ENCODE measurements around the gene OIT3.

OIT3 gene

DNA sequence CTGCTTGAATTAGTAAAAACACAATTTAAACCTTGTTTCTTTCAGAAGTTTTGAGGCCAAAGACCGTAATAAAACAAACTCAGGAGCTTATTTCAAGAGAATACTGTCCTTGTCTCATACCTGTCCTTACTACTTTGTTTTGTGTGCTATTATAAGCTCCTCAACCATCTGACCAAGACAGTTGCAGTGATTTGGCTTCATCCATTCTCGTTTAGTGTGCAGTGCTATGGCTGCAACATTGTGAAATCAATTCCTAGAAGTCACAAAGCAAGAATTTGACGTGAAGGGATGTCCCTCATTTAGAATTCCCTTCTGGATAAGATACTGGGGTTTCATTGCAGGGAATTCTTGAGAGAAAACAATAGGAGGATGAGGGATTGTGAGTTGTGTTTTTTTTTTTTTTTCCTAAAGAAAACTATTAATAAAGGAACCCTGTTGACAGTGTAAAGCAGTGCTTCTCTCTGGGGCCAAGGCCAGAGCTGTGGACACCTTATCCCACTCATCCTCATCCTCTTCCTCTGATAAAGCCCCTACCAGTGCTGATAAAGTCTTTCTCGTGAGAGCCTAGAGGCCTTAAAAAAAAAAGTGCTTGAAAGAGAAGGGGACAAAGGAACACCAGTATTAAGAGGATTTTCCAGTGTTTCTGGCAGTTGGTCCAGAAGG is at the start of gene OIT3:
Gene OIT3, plus strand, starts transcription at position 604 of the 663 bp plus-strand sequence. CDS start 60 bp downstream, outside the sequence.
- peaks cover 4 to 18% (median 10%) of the 10 kb centered on the region in 10 experiments for H3K4me1 ChIP-seq
- no peaks in the 10 kb centered on the region for H4K20me1 ChIP-seq
- peaks cover 0 to 20% (median 17%) of the 10 kb centered on the region in 11 experiments; a peak in 13 of 22 replicates for H3K9me3 ChIP-seq (replicated peaks in 1 of 11)
- no peak within 1 kb of the TSS for H3K4me2 ChIP-seq
- no peak within 1 kb of the TSS for H3K9ac ChIP-seq
- H3K27ac ChIP-seq, result no peak within 1 kb of the TSS
- H3K4me3 ChIP-seq, result no peak within 1 kb of the TSS
- no peak for TF ChIP-seq Cebpa-rat (IDR thresholded peaks at IDR 0.05)
- H3K36me3 ChIP-seq, result peaks cover 0 to 19% (median 9%) of the 10 kb centered on the region in 11 experiments; a peak in 13 of 22 replicates
- no peaks in the 10 kb centered on the region for H3K27me3 ChIP-seq

DNA sequence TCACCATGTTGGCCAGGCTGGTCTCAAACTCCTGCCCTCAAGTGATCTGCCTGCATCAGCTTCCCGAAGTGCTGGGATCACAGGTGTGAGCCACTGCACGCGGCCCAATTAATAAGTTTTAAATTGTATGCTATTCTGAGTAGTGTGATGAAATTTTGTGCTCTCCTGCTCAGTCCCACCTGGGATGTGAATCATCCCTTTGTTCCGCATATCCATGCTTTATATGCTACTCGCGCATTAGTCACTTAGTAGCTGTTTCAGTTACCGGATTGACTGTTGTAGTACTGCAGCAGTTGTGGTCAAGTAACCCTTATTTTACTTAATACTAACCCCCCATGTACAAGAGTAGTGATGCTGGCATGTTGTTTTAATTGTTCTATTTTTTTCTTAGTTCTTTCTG is 47.3 kb upstream of the OIT3 start:
- Histone ChIP-seq H3K4me1 (no peaks in the 10 kb centered on the region), H3K27me3 (no peaks in the 10 kb centered on the region), H3K36me3 (peaks cover 3 to 26% (median 15%) of the 10 kb centered on the region in 11 experiments; a peak in 18 of 22 replicates), H3K9ac (no peak overlapping the region), H3K9me3 (replicated peaks in 1 of 11) (peaks cover 15 to 30% (median 19%) of the 10 kb centered on the region in 11 experiments), H3K4me3 (no peak overlapping the region), H4K20me1 (no peaks in the 10 kb centered on the region), H3K4me2 (no peak overlapping the region), H3K27ac (no peak overlapping the region)
- TF ChIP-seq Cebpa-rat (IDR thresholded peaks at IDR 0.05), result no peak

DNA sequence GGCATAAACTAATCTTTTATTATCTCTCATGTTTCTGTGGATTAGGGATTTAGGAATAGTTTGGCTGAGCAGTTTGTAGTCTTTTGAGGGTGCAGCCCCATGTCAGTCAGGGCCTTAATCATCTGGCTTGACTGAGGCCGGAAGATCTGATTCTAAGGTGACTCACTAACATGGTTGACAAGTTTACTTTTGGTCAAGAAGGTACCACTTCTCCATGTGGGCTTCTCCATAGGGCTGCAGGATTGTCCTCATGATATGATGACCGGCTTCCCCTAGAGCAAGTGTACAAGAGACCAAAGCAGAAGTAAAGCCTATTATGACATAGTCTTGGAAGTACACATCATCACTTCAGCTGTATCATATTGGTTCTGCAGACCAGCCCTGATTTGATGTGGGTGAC is 45.9 kb upstream of the OIT3 start:
- Histone ChIP-seq H3K36me3 (peaks cover 16 to 38% (median 20%) of the 10 kb centered on the region in 11 experiments; a peak in 18 of 22 replicates), H3K9ac (no peak overlapping the region), H4K20me1 (no peaks in the 10 kb centered on the region), H3K27ac (no peak overlapping the region), H3K9me3 (replicated peaks in 1 of 11) (peaks cover 27 to 43% (median 32%) of the 10 kb centered on the region in 11 experiments), H3K4me1 (no peaks in the 10 kb centered on the region), H3K4me2 (no peak overlapping the region), H3K27me3 (no peaks in the 10 kb centered on the region), H3K4me3 (no peak overlapping the region)
- TF ChIP-seq Cebpa-rat (IDR thresholded peaks at IDR 0.05), result no peak

DNA sequence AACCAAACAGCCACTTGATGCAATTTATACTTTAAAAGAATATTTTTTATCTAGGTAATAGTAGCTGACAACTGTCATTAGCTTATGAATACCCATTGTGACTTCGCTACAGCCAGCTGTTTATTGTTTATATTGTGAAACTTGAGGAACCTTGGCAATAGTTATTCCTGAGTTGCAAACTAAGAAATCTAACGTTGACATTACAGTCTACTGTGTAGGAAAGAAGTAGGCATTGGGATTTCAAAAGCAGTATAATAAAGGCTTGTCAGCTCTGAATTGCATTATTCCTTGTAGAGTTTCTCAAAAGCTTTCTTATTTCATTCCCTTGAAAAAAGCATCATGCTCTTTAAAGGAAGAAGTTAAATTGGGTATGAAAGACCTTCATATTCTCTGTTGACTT is 42.7 kb upstream of the OIT3 start:
- Histone ChIP-seq H3K27me3 (no peaks in the 10 kb centered on the region), H3K4me1 (no peaks in the 10 kb centered on the region), H3K4me2 (no peak overlapping the region), H4K20me1 (no peaks in the 10 kb centered on the region), H3K36me3 (peaks cover 16 to 38% (median 23%) of the 10 kb centered on the region in 11 experiments; a peak in 17 of 22 replicates), H3K9ac (no peak overlapping the region), H3K27ac (no peak overlapping the region), H3K4me3 (no peak overlapping the region), H3K9me3 (replicated peaks in 1 of 11) (peaks cover 29 to 45% (median 35%) of the 10 kb centered on the region in 11 experiments)
- no peak for TF ChIP-seq Cebpa-rat (IDR thresholded peaks at IDR 0.05)

DNA sequence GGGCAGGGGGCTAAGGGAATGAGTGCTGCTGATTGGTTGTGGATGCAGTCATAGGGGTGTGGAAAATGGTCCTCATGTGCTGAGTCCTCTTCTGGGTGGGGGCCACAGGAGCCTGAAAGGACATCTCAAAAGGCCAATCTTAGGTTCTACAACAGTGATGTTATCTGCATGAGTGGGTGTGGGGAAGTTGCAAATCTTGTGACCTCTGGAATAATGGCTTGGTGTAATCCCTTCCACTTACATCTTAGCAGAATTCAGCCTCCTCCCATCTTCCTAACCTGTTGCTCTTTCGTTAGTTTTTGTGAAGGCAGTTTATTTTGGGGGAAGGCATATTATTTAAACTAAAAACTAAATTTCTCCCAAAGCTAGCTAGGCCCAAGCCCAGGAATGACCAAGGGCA is 42.0 kb upstream of the OIT3 start:
- Histone ChIP-seq H3K4me2 (no peak overlapping the region), H4K20me1 (no peaks in the 10 kb centered on the region), H3K27me3 (no peaks in the 10 kb centered on the region), H3K9me3 (replicated peaks in 1 of 11) (peaks cover 29 to 45% (median 35%) of the 10 kb centered on the region in 11 experiments), H3K9ac (no peak overlapping the region), H3K4me3 (peak overlapping the region in 1 of 10 experiments; percentile 21; a peak in 1 of 20 replicates), H3K27ac (no peak overlapping the region), H3K4me1 (no peaks in the 10 kb centered on the region), H3K36me3 (peaks cover 16 to 38% (median 23%) of the 10 kb centered on the region in 11 experiments; a peak in 17 of 22 replicates)
- no peak for TF ChIP-seq Cebpa-rat (IDR thresholded peaks at IDR 0.05)

DNA sequence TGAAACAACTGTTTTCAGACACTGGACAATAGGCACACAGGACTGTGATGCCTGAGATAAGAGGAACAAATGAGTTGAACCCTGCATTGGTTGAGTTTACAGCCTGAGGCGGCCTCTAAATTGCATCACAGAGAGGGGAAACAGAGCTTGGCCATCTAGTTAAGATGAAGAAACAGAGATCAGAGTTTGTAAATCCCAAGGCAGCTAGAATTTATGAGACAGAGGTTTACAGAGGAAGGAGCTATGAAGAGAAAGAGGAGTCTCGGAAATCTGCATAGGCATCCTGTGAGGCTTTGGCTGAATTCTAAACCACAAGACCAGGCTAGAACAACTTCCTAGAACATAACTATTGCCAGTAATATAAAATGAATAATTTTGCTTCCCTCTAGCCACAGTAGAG is 41.0 kb upstream of the OIT3 start:
- Histone ChIP-seq H3K36me3 (peaks cover 15 to 47% (median 23%) of the 10 kb centered on the region in 11 experiments; a peak in 17 of 22 replicates), H3K4me1 (no peaks in the 10 kb centered on the region), H4K20me1 (no peaks in the 10 kb centered on the region), H3K4me3 (no peak overlapping the region), H3K4me2 (no peak overlapping the region), H3K27ac (no peak overlapping the region), H3K9ac (no peak overlapping the region), H3K9me3 (replicated peaks in 1 of 11) (peaks cover 29 to 45% (median 35%) of the 10 kb centered on the region in 11 experiments), H3K27me3 (no peaks in the 10 kb centered on the region)
- TF ChIP-seq Cebpa-rat (IDR thresholded peaks at IDR 0.05), result no peak

DNA sequence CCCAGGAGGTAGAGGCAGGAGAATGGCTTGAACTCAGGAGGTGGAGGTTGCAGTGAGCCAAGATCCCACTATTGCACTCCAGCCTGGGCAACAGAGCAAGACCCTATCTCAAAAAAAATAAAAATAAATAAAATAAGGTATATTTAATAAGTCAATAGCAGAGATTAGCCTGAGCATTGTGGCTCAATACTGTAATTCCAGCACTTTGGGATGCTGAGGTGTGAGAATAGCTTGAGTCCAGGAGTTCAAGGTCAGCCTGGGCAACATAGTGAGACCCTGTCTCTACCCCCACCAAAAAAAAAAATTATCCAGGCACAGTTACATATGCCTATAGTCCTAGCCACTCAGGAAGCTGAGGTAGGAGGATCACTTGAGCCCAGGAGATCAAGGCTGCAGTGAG is 38.4 kb upstream of the OIT3 start:
- Histone ChIP-seq H3K4me3 (no peak overlapping the region), H4K20me1 (no peaks in the 10 kb centered on the region)

DNA sequence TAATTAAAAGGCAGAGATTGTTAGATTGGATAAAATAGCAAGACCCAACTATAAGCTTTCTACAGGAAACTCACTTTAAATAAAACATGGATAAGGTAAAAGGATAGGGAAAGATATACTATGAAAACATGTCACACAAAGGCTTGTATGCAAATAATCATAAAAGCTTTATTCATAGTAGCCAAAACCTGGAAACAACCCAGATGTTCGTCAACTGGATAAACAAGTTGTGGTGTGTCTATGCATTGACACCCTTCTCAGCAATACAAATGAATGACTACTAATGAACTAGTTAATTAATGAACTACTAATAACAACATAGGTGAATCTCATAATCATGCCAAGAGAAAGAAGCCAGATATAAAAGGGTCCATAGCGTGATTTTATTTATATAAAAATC is 37.7 kb upstream of the OIT3 start:
- H3K4me2 ChIP-seq, result no peak overlapping the region
- no peaks in the 10 kb centered on the region for H3K27me3 ChIP-seq
- no peaks in the 10 kb centered on the region for H3K4me1 ChIP-seq
- H3K9me3 ChIP-seq (replicated peaks in 1 of 11), result peaks cover 17 to 27% (median 21%) of the 10 kb centered on the region in 11 experiments
- H4K20me1 ChIP-seq, result no peaks in the 10 kb centered on the region
- peaks cover 16 to 47% (median 24%) of the 10 kb centered on the region in 11 experiments; a peak in 18 of 22 replicates for H3K36me3 ChIP-seq
- no peak overlapping the region for H3K4me3 ChIP-seq
- no peak for TF ChIP-seq Cebpa-rat (IDR thresholded peaks at IDR 0.05)
- no peak overlapping the region for H3K27ac ChIP-seq
- no peak overlapping the region for H3K9ac ChIP-seq

More for the DNA sequence above, 38.4 kb upstream of the OIT3 start:
- H3K9ac ChIP-seq, result no peak overlapping the region
- no peak for TF ChIP-seq Cebpa-rat (IDR thresholded peaks at IDR 0.05)
- H3K4me1 ChIP-seq, result no peaks in the 10 kb centered on the region
- H3K4me2 ChIP-seq, result no peak overlapping the region
- H3K9me3 ChIP-seq (replicated peaks in 1 of 11), result peaks cover 24 to 33% (median 27%) of the 10 kb centered on the region in 11 experiments
- H3K27ac ChIP-seq, result no peak overlapping the region
- H3K27me3 ChIP-seq, result no peaks in the 10 kb centered on the region
- H3K36me3 ChIP-seq, result peaks cover 14 to 46% (median 22%) of the 10 kb centered on the region in 11 experiments; a peak in 19 of 22 replicates

DNA sequence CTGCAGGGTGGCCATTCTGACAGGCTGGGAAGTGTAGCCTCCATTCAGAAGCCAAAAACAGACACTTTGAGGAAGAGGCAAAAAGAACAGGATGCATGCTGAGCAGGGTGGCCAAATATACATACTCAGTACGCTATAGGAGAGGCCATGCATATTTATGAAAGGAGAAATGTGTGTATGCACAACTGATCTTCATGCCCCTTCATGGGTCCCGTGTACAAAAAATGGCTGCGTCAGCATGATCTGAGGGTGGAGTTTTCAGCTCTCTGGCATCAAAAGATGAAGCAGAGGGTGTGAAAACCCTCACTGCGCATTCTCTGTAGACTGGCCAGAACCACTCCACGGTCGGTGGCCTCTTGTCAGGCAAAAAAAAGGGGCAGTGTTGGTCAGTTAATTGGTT is 35.5 kb upstream of the OIT3 start:
- Histone ChIP-seq H3K4me2 (no peak overlapping the region), H4K20me1 (no peaks in the 10 kb centered on the region), H3K27ac (no peak overlapping the region), H3K27me3 (no peaks in the 10 kb centered on the region), H3K4me1 (no peaks in the 10 kb centered on the region), H3K9ac (no peak overlapping the region), H3K36me3 (peaks cover 20 to 53% (median 29%) of the 10 kb centered on the region in 11 experiments; a peak in 20 of 22 replicates), H3K9me3 (replicated peaks in 1 of 11) (peaks cover 0 to 5% (median 0%) of the 10 kb centered on the region in 11 experiments; a peak in 2 of 22 replicates), H3K4me3 (no peak overlapping the region)
- no peak for TF ChIP-seq Cebpa-rat (IDR thresholded peaks at IDR 0.05)
